Measurements from ENCODE around the gene PTGES3L. TPM values are rescaled to one million over a fixed set of nuclear protein-coding genes. Genes with fewer than 3 reads are reported as not detected.
"Not testable (repeated sequence)": the region's sequence is repeated elsewhere in the genome, so short reads cannot be mapped to it uniquely, and the experiment has no call there.

PTGES3L gene
- total and polyA plus RNA-seq, 4 donors, result 0.08 to 0.19 (median 0.13) TPM; not detected in 1

DNA sequence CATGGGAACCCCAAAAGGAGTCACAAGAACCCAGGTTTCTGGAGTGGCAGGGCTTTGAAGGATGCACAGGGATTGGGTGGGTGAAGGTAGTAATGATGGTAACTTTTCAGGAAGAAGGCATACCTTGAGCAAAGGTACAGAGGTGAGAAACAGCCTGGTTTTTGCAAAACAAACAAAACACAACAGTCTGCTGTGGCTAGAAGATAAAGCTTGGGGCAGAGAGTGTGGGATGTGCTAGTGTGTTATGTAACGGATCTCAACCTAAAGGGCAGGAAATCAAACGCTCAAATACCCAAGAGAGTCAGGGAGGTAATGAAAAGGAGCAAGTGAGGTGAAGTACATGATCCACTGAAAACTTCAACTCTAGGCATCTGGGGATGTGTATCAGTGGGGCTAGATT lies 4.6 kb downstream of the PTGES3L start:
- DNase-seq (ENCODE audit: low spot score), result no peak
- no peaks in the 10 kb centered on the region for H3K27me3 ChIP-seq (ENCODE audit: control insufficient read depth in 4 of 4, insufficient read depth in 4 of 4, low read length in 3 of 4)
- H3K36me3 ChIP-seq (ENCODE audit: control insufficient read depth in 4 of 4, insufficient read depth in 3 of 4, low read depth in 1 of 4, low read length in 3 of 4), result no peaks in the 10 kb centered on the region
- TF ChIP-seq, protein P1, sequence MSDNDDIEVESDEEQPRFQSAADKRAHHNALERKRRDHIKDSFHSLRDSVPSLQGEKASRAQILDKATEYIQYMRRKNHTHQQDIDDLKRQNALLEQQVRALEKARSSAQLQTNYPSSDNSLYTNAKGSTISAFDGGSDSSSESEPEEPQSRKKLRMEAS (IDR thresholded peaks at IDR 0.05), result no peak
- TF ChIP-seq, protein P2, sequence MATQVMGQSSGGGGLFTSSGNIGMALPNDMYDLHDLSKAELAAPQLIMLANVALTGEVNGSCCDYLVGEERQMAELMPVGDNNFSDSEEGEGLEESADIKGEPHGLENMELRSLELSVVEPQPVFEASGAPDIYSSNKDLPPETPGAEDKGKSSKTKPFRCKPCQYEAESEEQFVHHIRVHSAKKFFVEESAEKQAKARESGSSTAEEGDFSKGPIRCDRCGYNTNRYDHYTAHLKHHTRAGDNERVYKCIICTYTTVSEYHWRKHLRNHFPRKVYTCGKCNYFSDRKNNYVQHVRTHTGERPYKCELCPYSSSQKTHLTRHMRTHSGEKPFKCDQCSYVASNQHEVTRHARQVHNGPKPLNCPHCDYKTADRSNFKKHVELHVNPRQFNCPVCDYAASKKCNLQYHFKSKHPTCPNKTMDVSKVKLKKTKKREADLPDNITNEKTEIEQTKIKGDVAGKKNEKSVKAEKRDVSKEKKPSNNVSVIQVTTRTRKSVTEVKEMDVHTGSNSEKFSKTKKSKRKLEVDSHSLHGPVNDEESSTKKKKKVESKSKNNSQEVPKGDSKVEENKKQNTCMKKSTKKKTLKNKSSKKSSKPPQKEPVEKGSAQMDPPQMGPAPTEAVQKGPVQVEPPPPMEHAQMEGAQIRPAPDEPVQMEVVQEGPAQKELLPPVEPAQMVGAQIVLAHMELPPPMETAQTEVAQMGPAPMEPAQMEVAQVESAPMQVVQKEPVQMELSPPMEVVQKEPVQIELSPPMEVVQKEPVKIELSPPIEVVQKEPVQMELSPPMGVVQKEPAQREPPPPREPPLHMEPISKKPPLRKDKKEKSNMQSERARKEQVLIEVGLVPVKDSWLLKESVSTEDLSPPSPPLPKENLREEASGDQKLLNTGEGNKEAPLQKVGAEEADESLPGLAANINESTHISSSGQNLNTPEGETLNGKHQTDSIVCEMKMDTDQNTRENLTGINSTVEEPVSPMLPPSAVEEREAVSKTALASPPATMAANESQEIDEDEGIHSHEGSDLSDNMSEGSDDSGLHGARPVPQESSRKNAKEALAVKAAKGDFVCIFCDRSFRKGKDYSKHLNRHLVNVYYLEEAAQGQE (IDR thresholded peaks at IDR 0.05), result no peak
- TF ChIP-seq SP1 (IDR thresholded peaks at IDR 0.05), result no peak
- no peak for TF ChIP-seq TAF1 (conservative IDR thresholded peaks at IDR 0.05)
- no peak for TF ChIP-seq RAD21 (IDR thresholded peaks at IDR 0.05)
- TF ChIP-seq, protein P3, sequence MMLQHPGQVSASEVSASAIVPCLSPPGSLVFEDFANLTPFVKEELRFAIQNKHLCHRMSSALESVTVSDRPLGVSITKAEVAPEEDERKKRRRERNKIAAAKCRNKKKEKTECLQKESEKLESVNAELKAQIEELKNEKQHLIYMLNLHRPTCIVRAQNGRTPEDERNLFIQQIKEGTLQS (IDR thresholded peaks at IDR 0.05), result no peak
- no peak for TF ChIP-seq NR2F2 (IDR thresholded peaks at IDR 0.05)
- no peak for TF ChIP-seq HNF4G (IDR thresholded peaks at IDR 0.05)
- TF ChIP-seq RXRA (IDR thresholded peaks at IDR 0.05), result no peak
- no peak for TF ChIP-seq HNF4A (conservative IDR thresholded peaks at IDR 0.05)
- TF ChIP-seq GABPA (IDR thresholded peaks at IDR 0.05 in 1 of 2, conservative IDR thresholded peaks at IDR 0.05 in 1 of 2), result no peak
- TF ChIP-seq JUND (IDR thresholded peaks at IDR 0.05), result no peak
- no peak for TF ChIP-seq FOXA2 (IDR thresholded peaks at IDR 0.05)
- TF ChIP-seq, protein P4, sequence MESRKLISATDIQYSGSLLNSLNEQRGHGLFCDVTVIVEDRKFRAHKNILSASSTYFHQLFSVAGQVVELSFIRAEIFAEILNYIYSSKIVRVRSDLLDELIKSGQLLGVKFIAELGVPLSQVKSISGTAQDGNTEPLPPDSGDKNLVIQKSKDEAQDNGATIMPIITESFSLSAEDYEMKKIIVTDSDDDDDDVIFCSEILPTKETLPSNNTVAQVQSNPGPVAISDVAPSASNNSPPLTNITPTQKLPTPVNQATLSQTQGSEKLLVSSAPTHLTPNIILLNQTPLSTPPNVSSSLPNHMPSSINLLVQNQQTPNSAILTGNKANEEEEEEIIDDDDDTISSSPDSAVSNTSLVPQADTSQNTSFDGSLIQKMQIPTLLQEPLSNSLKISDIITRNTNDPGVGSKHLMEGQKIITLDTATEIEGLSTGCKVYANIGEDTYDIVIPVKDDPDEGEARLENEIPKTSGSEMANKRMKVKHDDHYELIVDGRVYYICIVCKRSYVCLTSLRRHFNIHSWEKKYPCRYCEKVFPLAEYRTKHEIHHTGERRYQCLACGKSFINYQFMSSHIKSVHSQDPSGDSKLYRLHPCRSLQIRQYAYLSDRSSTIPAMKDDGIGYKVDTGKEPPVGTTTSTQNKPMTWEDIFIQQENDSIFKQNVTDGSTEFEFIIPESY (IDR thresholded peaks at IDR 0.05), result no peak
- TF ChIP-seq FOXA1 (IDR thresholded peaks at IDR 0.05), result no peak
- no peak overlapping the region for H3K4me3 ChIP-seq (ENCODE audit: low read depth in 1 of 3, low read length in 3 of 3)
- no peak overlapping the region for H3K27ac ChIP-seq (ENCODE audit: low read depth in 1 of 2, low read length in 2 of 2)
- H3K4me1 ChIP-seq (ENCODE audit: control insufficient read depth in 4 of 4, insufficient read depth in 4 of 4, low read length in 3 of 4), result peaks cover 3 to 7% (median 5%) of the 10 kb centered on the region in 4 donors
- 34% methylated on average over 2 of the region's 2 CpGs for WGBS
- H3K9ac ChIP-seq (ENCODE audit: low read depth in 1 of 2, low read length in 2 of 2), result no peak overlapping the region
- no peaks in the 10 kb centered on the region for H3K9me3 ChIP-seq (ENCODE audit: control insufficient read depth in 4 of 4, low read length in 3 of 4)

DNA sequence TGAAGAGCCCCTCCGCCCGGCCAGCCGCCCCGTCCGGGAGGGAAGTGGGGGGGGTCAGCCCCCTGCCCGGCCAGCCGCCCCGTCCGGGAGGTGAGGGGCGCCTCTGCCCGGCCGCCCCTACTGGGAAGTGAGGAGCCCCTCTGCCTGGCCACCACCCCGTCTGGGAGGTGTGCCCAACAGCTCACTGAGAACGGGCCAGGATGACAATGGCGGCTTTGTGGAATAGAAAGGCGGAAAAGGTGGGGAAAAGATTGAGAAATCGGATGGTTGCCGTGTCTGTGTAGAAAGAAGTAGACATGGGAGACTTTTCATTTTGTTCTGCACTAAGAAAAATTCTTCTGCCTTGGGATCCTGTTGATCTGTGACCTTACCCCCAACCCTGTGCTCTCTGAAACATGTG lies 6.6 kb downstream of the PTGES3L start:
- not testable (repeated sequence) for H3K9ac ChIP-seq (ENCODE audit: low read depth in 1 of 2, low read length in 2 of 2)

More for the DNA sequence above, 6.6 kb downstream of the PTGES3L start:
- H3K4me3 ChIP-seq (ENCODE audit: low read depth in 1 of 3, low read length in 3 of 3); DNase-seq (ENCODE audit: low spot score); H3K36me3 ChIP-seq (ENCODE audit: control insufficient read depth in 4 of 4, insufficient read depth in 3 of 4, low read depth in 1 of 4, low read length in 3 of 4); H3K4me1 ChIP-seq (ENCODE audit: control insufficient read depth in 4 of 4, insufficient read depth in 4 of 4, low read length in 3 of 4); H3K9me3 ChIP-seq (ENCODE audit: control insufficient read depth in 4 of 4, low read length in 3 of 4); H3K27ac ChIP-seq (ENCODE audit: low read depth in 1 of 2, low read length in 2 of 2); H3K27me3 ChIP-seq (ENCODE audit: control insufficient read depth in 4 of 4, insufficient read depth in 4 of 4, low read length in 3 of 4): not testable (repeated sequence)
- 75% methylated on average over 12 of the region's 18 CpGs for WGBS

All from liver (tissue), 9 donors.